ENCODE measurements around the gene IL9R. TPM values are rescaled to one million over a fixed set of nuclear protein-coding genes. Genes with fewer than 3 reads are reported as not detected.
A peak's percentile ranks its signal among the peaks of the same experiment; 100 is the strongest.

Gene IL9R
- total and polyA plus RNA-seq, 9 of the 15 experiments (the other 6 are each of a cell fraction or from before 2014, with no cell fraction given) = 0.58 to 2.7 (median 1.6) TPM

GRCh38 chrX:156001001-156001666 is 3.6 kb downstream of the IL9R start (continued):
- no peak for TF ChIP-seq ZNF140 (CRISPR knock-in tag; IDR thresholded peaks at IDR 0.05)

- no peaks in the 10 kb centered on the region; the same call in 2 of the 3 replicates for H3K79me2 ChIP-seq (ENCODE audit: control insufficient read depth, insufficient read depth, low read length)
- in situ Hi-C loops (cut with MboI) (no loop called here), intact Hi-C loops (cut with micrococcal nuclease) (no loop called here)
- peak overlapping the region; percentile 68 for H3K4me2 ChIP-seq (ENCODE audit: insufficient read depth, low read length)
- ATAC-seq (peak; percentile 60; the same call in 2 of the 3 replicates), FAIRE-seq (peak; percentile 81), DNase-seq (ENCODE audit: extremely low read depth in 1 of 4, low spot score in 3 of 4) (peak; percentile 71 to 84 (median 81))
- no peaks in the 10 kb centered on the region for H3K9me3 ChIP-seq (replicated peaks; ENCODE audit: control insufficient read depth, insufficient read depth, low read depth, low read length)
- H3K36me3 ChIP-seq (ENCODE audit: control insufficient read depth, insufficient read depth, low read length) = no peaks in the 10 kb centered on the region
- no peak overlapping the region for H3K4me3 ChIP-seq
- peaks cover 35 to 47% of the 10 kb centered on the region in 2 experiments for H3K4me1 ChIP-seq (replicated peaks in 1 of 2; ENCODE audit: control insufficient read depth in 2 of 2, insufficient read depth in 2 of 2, low read length in 2 of 2)
- POLR2A ChIA-PET = no interaction called here
- H4K20me1 ChIP-seq (replicated peaks; ENCODE audit: control insufficient read depth, insufficient read depth, low read length) = no peaks in the 10 kb centered on the region
- CTCF ChIA-PET (ENCODE audit: low intra/inter-chr PET ratio) = no interaction called here
- WGBS (ENCODE audit: insufficient coverage, low coverage, missing lambda C conversion rate) = 0% methylated on average over 6 of the region's 6 CpGs
- no TSS peak for BruUV-seq (replicated peaks)
- H2AFZ ChIP-seq (ENCODE audit: low read depth, low read length) = peak overlapping the region; percentile 91; the same call in 1 of the 2 replicates
- peak overlapping the region; percentile 83 for H3K27ac ChIP-seq (ENCODE audit: extremely low read depth, low read depth, low read length)
- no peaks in the 10 kb centered on the region for H3K27me3 ChIP-seq (ENCODE audit: control insufficient read depth in 2 of 2, insufficient read depth in 2 of 2, low read length in 2 of 2)
- peak overlapping the region; percentile 54 to 86 for H3K9ac ChIP-seq (ENCODE audit: insufficient read depth in 1 of 2, low read depth in 2 of 2, low read length in 2 of 2)
- no peaks in the 10 kb centered on the region for H3K9me1 ChIP-seq (ENCODE audit: control insufficient read depth, insufficient read depth, low read length)
- TF ChIP-seq SUPT5H (IDR thresholded peaks at IDR 0.05) = no peak
- TF ChIP-seq SMAD4 (CRISPR knock-in tag; conservative IDR thresholded peaks at IDR 0.05) = peak; percentile 43
- no peak for TF ChIP-seq STAT5B (CRISPR knock-in tag; IDR thresholded peaks at IDR 0.05)
- TF ChIP-seq MECOM (CRISPR knock-in tag; IDR thresholded peaks at IDR 0.05) = peak; percentile 14; the same call in 1 of the 2 replicates
- TF ChIP-seq MTA2 (IDR thresholded peaks at IDR 0.05; ENCODE audit: low read depth) = no peak
- no peak for TF ChIP-seq E2F5 (CRISPR knock-in tag; IDR thresholded peaks at IDR 0.05)
- no peak for TF ChIP-seq RBM22 (IDR thresholded peaks at IDR 0.05; ENCODE audit: low read depth, low read length, poor library complexity, severe bottlenecking)
- TF ChIP-seq ZNF274 (IDR thresholded peaks at IDR 0.05; ENCODE audit: borderline replicate concordance, low read depth, low read length) = no peak
- no peak for TF ChIP-seq HDAC1 (IDR thresholded peaks at IDR 0.05)
- no peak for TF ChIP-seq ZNF175 (CRISPR knock-in tag; IDR thresholded peaks at IDR 0.05; ENCODE audit: low read depth)
- TF ChIP-seq MAFG (tag; conservative IDR thresholded peaks at IDR 0.05) = no peak
- 0 out of 2 replicates have a peak, but pooled peaks have one; percentile 25 for TF ChIP-seq CXXC5 (CRISPR knock-in tag; IDR thresholded peaks at IDR 0.05)
- no peak for TF ChIP-seq EZH2 (IDR thresholded peaks at IDR 0.05; ENCODE audit: borderline replicate concordance, low read depth, low read length)
- TF ChIP-seq FOXP4 (CRISPR knock-in tag; IDR thresholded peaks at IDR 0.05; ENCODE audit: borderline replicate concordance) = no peak
- TF ChIP-seq KLF16 (IDR thresholded peaks at IDR 0.05) = peak; percentile 74
- TF ChIP-seq HOXB6 (CRISPR knock-in tag; IDR thresholded peaks at IDR 0.05; ENCODE audit: borderline replicate concordance) = no peak
- no peak for TF ChIP-seq CBX8 (IDR thresholded peaks at IDR 0.05; ENCODE audit: borderline replicate concordance, extremely low read depth, low read depth, low read length, poor library complexity, severe bottlenecking)
- TF ChIP-seq BCOR (IDR thresholded peaks at IDR 0.05) = no peak
- TF ChIP-seq KLF13 (tag; IDR thresholded peaks at IDR 0.05; ENCODE audit: borderline replicate concordance, low read depth) = 0 out of 2 replicates have a peak, but pooled peaks have one; percentile 15
These were observed 4.1 kb downstream of the IL9R start for GRCh38 chrX:156001667-156002021.
